PC-9 (cell line): Measurements from ENCODE around the gene ETDB.

ENCODE experiments used
- EZH2 ChIP-seq: fragments of 200-600 bp; sonication (generic); IDR thresholded peaks from 2 replicates; pipeline ENCODE4 v1.8.0; 2017; ENCODE audit warnings: antibody characterized with exemption, low read depth
- TF ChIP-seq, protein P1 (sequence below): fragments of 200-600 bp; sonication (generic); conservative IDR thresholded peaks from 2 replicates; pipeline ENCODE4 v1.6.1; 2017; ENCODE audit warnings: mixed run types, antibody characterized with exemption, mild to moderate bottlenecking, moderate library complexity

DNA sequence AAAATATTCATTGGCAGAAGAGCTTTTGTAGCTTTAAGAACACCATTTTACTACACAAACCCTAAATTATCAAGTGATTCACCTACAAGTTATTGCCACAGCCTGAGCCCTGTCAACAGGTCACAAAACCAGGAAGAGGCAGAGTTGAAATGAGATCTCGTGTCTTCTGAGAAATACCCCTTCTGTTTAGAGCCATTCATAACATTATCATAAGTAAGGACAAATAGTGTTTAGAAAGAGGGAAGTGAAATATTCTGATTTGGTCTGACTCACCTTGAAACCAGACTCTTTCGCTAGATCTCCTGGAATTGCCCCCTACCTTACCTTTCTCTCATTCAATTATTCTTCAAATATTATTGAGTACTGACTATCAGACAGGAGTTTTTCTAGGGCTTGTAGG lies 5.9 kb downstream of the ETDB start:
- TF ChIP-seq, protein P1, sequence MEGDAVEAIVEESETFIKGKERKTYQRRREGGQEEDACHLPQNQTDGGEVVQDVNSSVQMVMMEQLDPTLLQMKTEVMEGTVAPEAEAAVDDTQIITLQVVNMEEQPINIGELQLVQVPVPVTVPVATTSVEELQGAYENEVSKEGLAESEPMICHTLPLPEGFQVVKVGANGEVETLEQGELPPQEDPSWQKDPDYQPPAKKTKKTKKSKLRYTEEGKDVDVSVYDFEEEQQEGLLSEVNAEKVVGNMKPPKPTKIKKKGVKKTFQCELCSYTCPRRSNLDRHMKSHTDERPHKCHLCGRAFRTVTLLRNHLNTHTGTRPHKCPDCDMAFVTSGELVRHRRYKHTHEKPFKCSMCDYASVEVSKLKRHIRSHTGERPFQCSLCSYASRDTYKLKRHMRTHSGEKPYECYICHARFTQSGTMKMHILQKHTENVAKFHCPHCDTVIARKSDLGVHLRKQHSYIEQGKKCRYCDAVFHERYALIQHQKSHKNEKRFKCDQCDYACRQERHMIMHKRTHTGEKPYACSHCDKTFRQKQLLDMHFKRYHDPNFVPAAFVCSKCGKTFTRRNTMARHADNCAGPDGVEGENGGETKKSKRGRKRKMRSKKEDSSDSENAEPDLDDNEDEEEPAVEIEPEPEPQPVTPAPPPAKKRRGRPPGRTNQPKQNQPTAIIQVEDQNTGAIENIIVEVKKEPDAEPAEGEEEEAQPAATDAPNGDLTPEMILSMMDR = no peak
- no peak for TF ChIP-seq EZH2
